GM19324 (cell line): ENCODE results near the gene COQ10A.
"Not testable (repeated sequence)": the region's sequence is repeated elsewhere in the genome, so short reads cannot be mapped to it uniquely, and the experiment has no call there.

Experiments
- ATAC-seq: cut with Tn5 transposase; IDR thresholded peaks from one replicate; pipeline ENCODE4 v1.9.1; 2021; ENCODE audit warnings: mild to moderate bottlenecking, moderate library complexity; ENCODE audit not compliant: unreplicated experiment, low FRiP score

Gene COQ10A

GRCh38 chr12:56242986-56243385 lies 23.8 kb upstream of the COQ10A start:
- no peak for ATAC-seq

GRCh38 chr12:56243731-56244181 lies 23.0 kb upstream of the COQ10A start:
- no peak for ATAC-seq

GRCh38 chr12:56244494-56244893 lies 22.2 kb upstream of the COQ10A start:
- no peak for ATAC-seq

- ATAC-seq: no peak
These were observed 18.8 kb upstream of the COQ10A start for GRCh38 chr12:56247923-56248322.

- ATAC-seq: no peak
These were observed 18.0 kb upstream of the COQ10A start for GRCh38 chr12:56248711-56249110.

GRCh38 chr12:56252649-56253048 lies 14.1 kb upstream of the COQ10A start:
- ATAC-seq: no peak

- no peak for ATAC-seq
These were observed 13.7 kb upstream of the COQ10A start for GRCh38 chr12:56253091-56253490.

GRCh38 chr12:56255671-56256070 lies 11.1 kb upstream of the COQ10A start:
- ATAC-seq: no peak

- ATAC-seq: no peak
These were observed 10.3 kb upstream of the COQ10A start for GRCh38 chr12:56256326-56256960.

GRCh38 chr12:56257071-56257470 lies 9.7 kb upstream of the COQ10A start:
- no peak for ATAC-seq

- ATAC-seq: no peak
These were observed 9.2 kb upstream of the COQ10A start for GRCh38 chr12:56257491-56258067.

GRCh38 chr12:56258068-56258819 lies 8.5 kb upstream of the COQ10A start, which contains the start of gene ANKRD52:
Gene ANKRD52, minus strand, starts transcription at chr12:56258384. Its CDS starts 115 bp downstream, at chr12:56258269.
- ATAC-seq: peak; percentile 89

- no peak for ATAC-seq
These were observed 7.9 kb upstream of the COQ10A start for GRCh38 chr12:56258820-56259183.

GRCh38 chr12:56260380-56260779 lies 6.4 kb upstream of the COQ10A start:
- ATAC-seq: no peak

GRCh38 chr12:56260921-56261320 lies 5.8 kb upstream of the COQ10A start:
- no peak for ATAC-seq

GRCh38 chr12:56261503-56262232 lies 5.1 kb upstream of the COQ10A start:
- ATAC-seq: no peak

GRCh38 chr12:56262955-56263354 lies 3.8 kb upstream of the COQ10A start:
- not testable (repeated sequence) for ATAC-seq

GRCh38 chr12:56266068-56266692 lies 562 bp upstream of the COQ10A start:
- ATAC-seq: not testable (repeated sequence)

GRCh38 chr12:56267443-56268071 lies 815 bp downstream of the COQ10A start:
- ATAC-seq: peak; percentile 5

GRCh38 chr12:56271031-56271430 lies 4.3 kb downstream of the COQ10A start:
- no peak for ATAC-seq
